H1 (cell line): Measurements from ENCODE around the gene TUBD1. TPM values are rescaled to one million over a fixed set of nuclear protein-coding genes. Genes with fewer than 3 reads are reported as not detected.

ENCODE experiments used
- CTBP2 ChIP-seq: IDR thresholded peaks from 2 replicates; pipeline ENCODE4 v1.7.0; 2011; ENCODE audit warnings: borderline replicate concordance, mild to moderate bottlenecking, moderate library complexity, mixed read lengths, low read length; ENCODE audit not compliant: insufficient read depth, insufficient read length
- EGR1 ChIP-seq: IDR thresholded peaks from 2 replicates; pipeline ENCODE4 v1.6.1; 2011; ENCODE audit warnings: low read depth, low read length, borderline replicate concordance
- EZH2 ChIP-seq: fragments of 200-600 bp; sonication (generic); IDR thresholded peaks from 2 replicates; pipeline ENCODE4 v1.7.1; 2012; ENCODE audit warnings: low read depth, mild to moderate bottlenecking, moderate library complexity, low read length, inconsistent platforms; ENCODE audit not compliant: severe bottlenecking
- JUN ChIP-seq: IDR thresholded peaks from 2 replicates; pipeline ENCODE4 v1.6.1; 2011; ENCODE audit warnings: low read depth, mild to moderate bottlenecking, improper control_type of control experiment, low read length
- POLR2AphosphoS5 ChIP-seq: IDR thresholded peaks from 2 replicates; pipeline ENCODE4 v1.6.1; 2011; ENCODE audit warnings: low read depth, low read length
- RFX5 ChIP-seq: IDR thresholded peaks from 2 replicates; pipeline ENCODE4 v1.6.1; 2011; ENCODE audit warnings: low read depth, low read length, improper control_type of control experiment, borderline replicate concordance
- polyA plus RNA-seq, 7 experiments: library from polyadenylated mRNA; depleted of rRNA in 3 of 7; stranded (reverse) in 5 of 7; unstranded in 2 of 7; fragments of >200 nt in 5 of 7; fragments of 200-250 nt in 2 of 7; gene quantifications; 1 replicate in 5 of 7; 2 replicates in 1 of 7; 4 replicates in 1 of 7; pipeline versions ENCODE4 v1.2.1 to v1.2.3, GENCODE V29; 2011 to 2013; ENCODE audit warnings: missing spikeins in 2 of 7, mixed read lengths in 2 of 7
- total RNA-seq: library from RNA; stranded (reverse); fragmentation: NEBNext Ultra II Directional; extraction: Animal tissue kit (Norgen Biotek cat#: 25700); gene quantifications from 2 replicates; pipeline ENCODE4 v1.2.1, GENCODE V29; 2021

The TUBD1 gene
- total and polyA plus RNA-seq, 2 of the 8 experiments (the other 6 are each of a cell fraction or from before 2014, with no cell fraction given) = 9.1 to 17.5 TPM

DNA sequence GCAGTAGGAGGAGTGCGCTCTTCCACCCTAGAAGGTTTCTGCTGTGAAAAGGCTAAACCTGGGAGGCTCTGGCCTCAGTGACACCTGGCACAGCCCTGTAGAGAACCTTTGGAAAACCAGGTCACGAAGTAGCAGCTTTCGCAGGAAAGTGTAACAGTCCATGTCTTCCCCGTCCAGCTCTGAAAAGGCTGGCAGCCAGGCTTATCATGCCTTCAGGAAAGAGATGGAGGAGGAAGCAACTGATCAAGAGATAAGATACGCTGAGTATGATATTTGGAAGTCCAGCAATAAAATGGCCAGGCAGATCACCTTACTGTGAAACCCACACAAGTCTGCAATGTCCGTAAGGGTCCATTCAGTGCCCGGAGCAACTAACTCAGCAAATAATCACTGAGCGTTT is 22.3 kb downstream of the TUBD1 start (continued):
- TF ChIP-seq POLR2AphosphoS5 (no peak), EGR1 (no peak), CTBP2 (no peak), RFX5 (no peak), JUN (no peak), EZH2 (no peak)
